Naive B cell (primary cell): ENCODE data around the gene FAAP100. TPM values are rescaled to one million over a fixed set of nuclear protein-coding genes. Genes with fewer than 3 reads are reported as not detected.
A peak's percentile ranks its signal among the peaks of the same experiment; 100 is the strongest.
"Not testable (repeated sequence)": the region's sequence is repeated elsewhere in the genome, so short reads cannot be mapped to it uniquely, and the experiment has no call there.

Source experiments
- ATAC-seq, 2 donors: fragments of 150-1000 bp; cut with Tn5 transposase; 2 replicates each; pipeline ENCODE4 v1.10.0; 2021; ENCODE audit warnings: low read depth in 2 of 2, mild to moderate bottlenecking in 2 of 2, moderate library complexity in 2 of 2
- DNase-seq: peaks from one replicate; pipeline ENCODE4 v3.0.0; 2022
- H3K27ac Mint-ChIP-seq, 6 donors: one replicate each; pipeline ENCODE4 v1.8.0; 2020 to 2022; ENCODE audit warnings: mild to moderate bottlenecking in 6 of 6, mixed read lengths in 6 of 6, moderate library complexity in 5 of 6, inconsistent platforms in 2 of 6
- H3K27me3 Mint-ChIP-seq, 3 donors: one replicate each; pipeline ENCODE4 v1.8.0; 2021 to 2022; ENCODE audit warnings: mixed read lengths in 3 of 3, mild to moderate bottlenecking in 1 of 3
- H3K36me3 Mint-ChIP-seq, 2 donors: one replicate each; pipeline ENCODE4 v1.8.0; 2020 to 2022; ENCODE audit warnings: mixed read lengths in 2 of 2, inconsistent platforms in 1 of 2, mild to moderate bottlenecking in 1 of 2
- H3K4me1 Mint-ChIP-seq, 3 donors: one replicate each; pipeline ENCODE4 v1.8.0; 2020 to 2022; ENCODE audit warnings: mixed read lengths in 3 of 3, inconsistent platforms in 1 of 3, mild to moderate bottlenecking in 1 of 3, moderate library complexity in 1 of 3
- H3K4me3 Mint-ChIP-seq, 8 donors: one replicate each; pipeline ENCODE4 v1.8.0; 2020 to 2022; ENCODE audit warnings: mild to moderate bottlenecking in 8 of 8, mixed read lengths in 8 of 8, moderate library complexity in 8 of 8, inconsistent platforms in 2 of 8
- H3K9me3 Mint-ChIP-seq, 7 donors: one replicate each; pipeline ENCODE4 v1.8.0; 2020 to 2022; ENCODE audit warnings: mixed read lengths in 7 of 7, mild to moderate bottlenecking in 5 of 7, inconsistent platforms in 2 of 7, moderate library complexity in 1 of 7
- polyA plus RNA-seq, 6 donors: library from polyadenylated mRNA; unstranded; fragments of 300-500 nt; fragmentation: Illumina TruSeq; gene quantifications; one replicate each; pipeline ENCODE4 v1.2.3, GENCODE V29; 2021; ENCODE audit warnings: low read depth in 6 of 6

The FAAP100 gene
- 10 to 100 TPM; 12.5 to 31.2 (median 15.1) TPM for polyA plus RNA-seq

DNA sequence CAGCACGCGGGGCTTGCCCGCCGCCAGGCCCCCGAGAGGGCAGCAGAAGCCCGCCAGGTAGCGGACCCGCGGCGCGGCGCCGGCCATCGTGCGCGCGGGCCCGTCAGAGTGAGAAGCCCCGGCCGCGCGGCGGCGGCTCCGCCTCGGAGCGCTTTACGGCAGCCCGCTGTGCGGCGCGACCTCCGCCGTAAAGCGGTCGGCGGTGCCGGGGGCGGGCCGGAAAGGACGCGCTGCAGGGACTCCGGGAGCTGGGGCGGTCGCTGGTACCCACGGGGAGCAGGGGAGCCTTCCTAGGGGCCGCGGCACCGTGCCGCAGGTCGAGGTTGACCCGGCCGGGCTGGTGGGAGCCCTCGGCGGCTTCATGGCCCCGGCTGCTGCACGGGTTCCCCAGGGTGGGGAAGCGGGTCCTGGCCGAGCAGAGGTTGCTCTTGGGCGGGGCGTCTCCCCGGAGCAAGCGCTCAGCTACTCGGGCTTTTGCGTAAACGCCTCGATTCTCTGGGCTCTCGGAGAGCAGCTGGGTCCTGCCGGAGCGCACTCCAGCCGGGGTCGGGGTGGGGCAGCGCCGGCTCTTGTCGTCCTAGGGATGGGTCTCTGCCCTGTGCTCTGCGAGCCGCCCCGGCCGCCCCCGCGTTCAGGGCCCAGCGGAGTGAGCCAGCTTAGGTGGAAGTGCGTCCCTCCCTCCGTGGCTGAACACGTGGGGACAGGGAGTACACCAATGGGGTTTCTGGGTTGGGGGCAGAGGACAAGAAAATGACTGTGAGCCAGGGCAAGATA, at the start of gene FAAP100:
TSS of gene FAAP100 (minus strand) at position 110 of the 774 bp plus-strand sequence. CDS start at position 87, 23 bp downstream.
- ATAC-seq (peak; percentile 67 to 69), DNase-seq (peak; percentile 85)
- Mint-ChIP-seq H3K4me3 (peak within 1 kb of the TSS; percentile 90 to 97 (median 94)), H3K9me3 (no peaks in the 10 kb centered on the region), H3K27me3 (no peaks in the 10 kb centered on the region), H3K27ac (peak within 1 kb of the TSS; percentile 88 to 97 (median 95)), H3K4me1 (peaks cover 35 to 45% (median 44%) of the 10 kb centered on the region in 3 donors), H3K36me3 (peaks cover 0 to 5% of the 10 kb centered on the region in 2 donors)

DNA sequence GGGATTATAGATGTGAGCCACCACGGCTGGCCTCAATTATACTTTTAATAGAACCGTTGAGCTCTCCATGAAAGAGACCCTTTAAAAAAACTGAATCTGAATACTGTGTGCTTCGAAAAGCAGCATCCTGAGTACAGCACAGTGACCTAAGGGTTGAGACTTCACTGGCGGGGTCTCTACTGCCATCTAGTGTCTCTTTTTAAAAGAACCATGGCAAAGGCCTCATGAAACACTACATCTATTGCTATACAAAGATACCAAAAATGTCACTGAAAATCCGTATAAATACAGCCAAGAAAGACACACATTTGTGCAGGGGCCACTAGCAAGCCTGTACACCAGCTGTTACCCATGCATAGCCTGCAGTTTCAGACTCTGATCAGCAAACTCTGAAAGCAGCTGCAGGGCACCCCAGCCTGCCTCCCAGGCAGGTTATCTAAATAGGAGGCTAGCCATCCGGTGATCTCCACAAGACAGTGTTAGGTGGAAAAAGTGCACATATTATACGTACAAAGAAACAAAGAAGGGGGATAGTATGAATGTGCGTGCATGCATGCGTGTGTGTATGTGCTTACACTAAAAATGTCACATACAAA, 49.5 kb upstream of the FAAP100 start:
- peak; percentile 40 to 52 for ATAC-seq
- H3K4me3 Mint-ChIP-seq, result peak overlapping the region in 1 of 8 donors; percentile 21

DNA sequence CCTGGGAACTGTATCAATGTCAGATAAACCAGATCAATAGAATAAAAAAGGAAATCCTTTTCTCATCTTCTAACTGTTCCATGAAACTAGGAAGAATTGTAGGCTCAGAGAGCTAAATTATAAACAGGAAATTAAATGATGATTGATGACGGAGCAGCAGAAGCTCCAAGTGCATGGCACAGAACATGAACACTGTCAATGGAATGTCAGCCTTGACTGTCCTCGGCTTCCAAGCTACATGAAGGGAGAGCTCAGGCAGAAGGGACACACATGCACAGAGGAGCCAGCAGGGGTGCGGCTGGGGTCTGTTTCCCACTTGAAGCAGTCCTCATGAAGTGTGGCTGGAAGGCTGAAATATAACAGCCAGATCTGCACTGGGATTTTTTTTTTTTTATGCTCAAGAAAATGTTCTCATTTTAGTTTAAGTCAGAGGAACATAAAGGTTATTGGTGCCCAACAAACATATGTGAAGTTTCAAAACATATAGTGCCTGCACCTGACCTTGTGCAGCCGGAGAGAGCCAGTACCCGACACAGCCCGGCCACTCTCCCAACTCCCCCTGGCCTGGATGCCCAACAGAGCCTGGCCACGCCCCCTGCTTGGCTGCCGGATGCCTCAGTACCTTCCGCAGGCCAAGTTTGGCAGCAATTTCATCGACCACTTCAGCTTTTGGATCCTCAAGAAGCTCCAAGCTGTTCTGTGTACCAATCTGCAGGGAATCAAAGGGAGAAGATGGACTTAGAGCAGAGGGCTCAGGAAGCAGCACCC, 47.8 kb upstream of the FAAP100 start:
- no peaks in the 10 kb centered on the region for H3K9me3 Mint-ChIP-seq
- peak overlapping the region in 1 of 6 donors; percentile 24 for H3K27ac Mint-ChIP-seq
- ATAC-seq, result no peak
- DNase-seq, result no peak
- no peaks in the 10 kb centered on the region for H3K27me3 Mint-ChIP-seq
- H3K36me3 Mint-ChIP-seq, result peaks cover 7 to 12% of the 10 kb centered on the region in 2 donors
- H3K4me1 Mint-ChIP-seq, result peaks cover 17 to 51% (median 21%) of the 10 kb centered on the region in 3 donors
- peak overlapping the region in 1 of 8 donors; percentile 59 for H3K4me3 Mint-ChIP-seq

More for the DNA sequence above, 49.5 kb upstream of the FAAP100 start:
- DNase-seq, result peak; percentile 58
- H3K27me3 Mint-ChIP-seq, result no peaks in the 10 kb centered on the region
- peaks cover 17 to 48% (median 18%) of the 10 kb centered on the region in 3 donors for H3K4me1 Mint-ChIP-seq
- H3K27ac Mint-ChIP-seq, result peak overlapping the region in 3 of 6 donors; percentile 6 to 79 (median 47)
- H3K36me3 Mint-ChIP-seq, result peaks cover 7 to 18% of the 10 kb centered on the region in 2 donors
- no peaks in the 10 kb centered on the region for H3K9me3 Mint-ChIP-seq

- Mint-ChIP-seq H3K9me3 (no peaks in the 10 kb centered on the region), H3K4me1 (peaks cover 4 to 18% (median 7%) of the 10 kb centered on the region in 3 donors), H3K4me3 (no peak overlapping the region), H3K36me3 (peaks cover 0 to 3% of the 10 kb centered on the region in 2 donors), H3K27ac (peak overlapping the region in 1 of 6 donors; percentile 36), H3K27me3 (no peaks in the 10 kb centered on the region)
- DNase-seq, result no peak
- ATAC-seq, result no peak
Observed at GRCh38 chr17:81593105-81593871, 41.1 kb upstream of the FAAP100 start.

- no peak overlapping the region for H3K4me3 Mint-ChIP-seq
- H3K4me1 Mint-ChIP-seq, result peaks cover 0 to 5% (median 4%) of the 10 kb centered on the region in 3 donors
- H3K9me3 Mint-ChIP-seq, result no peaks in the 10 kb centered on the region
- DNase-seq, result no peak
- no peaks in the 10 kb centered on the region for H3K27me3 Mint-ChIP-seq
- peaks cover 0 to 8% of the 10 kb centered on the region in 2 donors for H3K36me3 Mint-ChIP-seq
- no peak for ATAC-seq
- no peak overlapping the region for H3K27ac Mint-ChIP-seq
Observed at GRCh38 chr17:81591971-81592370, 39.8 kb upstream of the FAAP100 start.

DNA sequence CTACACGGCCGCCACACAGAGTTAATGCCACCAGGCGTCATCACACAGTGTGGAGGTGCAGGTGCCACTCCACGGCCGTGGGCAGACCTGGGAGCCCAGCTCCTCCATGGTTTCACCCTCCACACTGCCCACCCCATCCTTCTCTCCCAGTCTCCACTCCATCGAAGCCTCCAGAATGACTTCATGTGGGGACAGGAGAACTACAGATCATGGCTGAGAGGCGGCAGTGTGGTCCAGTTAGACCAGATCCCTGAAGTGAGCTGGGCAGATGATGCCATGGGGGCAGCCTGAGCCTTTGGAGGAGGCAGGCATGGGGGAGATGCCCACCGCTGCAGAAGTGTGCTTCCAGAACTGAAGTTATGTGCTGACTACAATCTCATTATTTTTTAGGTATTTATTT, 38.0 kb upstream of the FAAP100 start:
- Mint-ChIP-seq H3K27ac (peak overlapping the region in 1 of 6 donors; percentile 74), H3K27me3 (no peaks in the 10 kb centered on the region), H3K9me3 (no peaks in the 10 kb centered on the region), H3K4me3 (no peak overlapping the region), H3K36me3 (peaks cover 0 to 8% of the 10 kb centered on the region in 2 donors), H3K4me1 (no peaks in the 10 kb centered on the region)
- ATAC-seq (no peak), DNase-seq (no peak)

DNA sequence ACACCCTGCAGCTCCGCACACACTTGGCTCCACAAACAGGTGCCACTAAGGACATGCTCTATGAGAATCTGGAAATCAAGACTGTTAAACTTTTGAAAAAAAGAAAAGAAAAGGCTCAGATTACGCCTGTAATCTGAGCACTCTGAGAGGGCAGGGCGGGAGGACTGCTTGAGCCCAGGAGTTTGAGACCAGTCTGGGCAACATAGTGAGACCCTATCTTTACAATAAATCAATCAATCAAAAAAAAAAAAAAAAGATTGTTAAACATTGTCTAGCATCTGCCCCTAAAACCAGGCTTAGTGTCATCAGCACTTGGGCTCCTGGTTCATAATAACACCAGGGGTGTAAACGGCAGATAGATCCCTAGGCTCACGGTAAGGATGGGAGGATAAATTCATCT, 37.5 kb upstream of the FAAP100 start:
- no peak overlapping the region for H3K4me3 Mint-ChIP-seq
- H3K36me3 Mint-ChIP-seq, result peaks cover 0 to 8% of the 10 kb centered on the region in 2 donors
- H3K27me3 Mint-ChIP-seq, result no peaks in the 10 kb centered on the region
- DNase-seq (no peak), ATAC-seq (no peak)
- no peaks in the 10 kb centered on the region for H3K9me3 Mint-ChIP-seq
- no peaks in the 10 kb centered on the region for H3K4me1 Mint-ChIP-seq
- peak overlapping the region in 1 of 6 donors; percentile 74 for H3K27ac Mint-ChIP-seq

- Mint-ChIP-seq H3K36me3 (peaks cover 3 to 8% of the 10 kb centered on the region in 2 donors), H3K9me3 (no peaks in the 10 kb centered on the region), H3K27me3 (no peaks in the 10 kb centered on the region), H3K4me3 (no peak overlapping the region), H3K27ac (no peak overlapping the region), H3K4me1 (no peaks in the 10 kb centered on the region)
- ATAC-seq (no peak), DNase-seq (no peak)
Observed at GRCh38 chr17:81586096-81586495, 33.9 kb upstream of the FAAP100 start.

DNA sequence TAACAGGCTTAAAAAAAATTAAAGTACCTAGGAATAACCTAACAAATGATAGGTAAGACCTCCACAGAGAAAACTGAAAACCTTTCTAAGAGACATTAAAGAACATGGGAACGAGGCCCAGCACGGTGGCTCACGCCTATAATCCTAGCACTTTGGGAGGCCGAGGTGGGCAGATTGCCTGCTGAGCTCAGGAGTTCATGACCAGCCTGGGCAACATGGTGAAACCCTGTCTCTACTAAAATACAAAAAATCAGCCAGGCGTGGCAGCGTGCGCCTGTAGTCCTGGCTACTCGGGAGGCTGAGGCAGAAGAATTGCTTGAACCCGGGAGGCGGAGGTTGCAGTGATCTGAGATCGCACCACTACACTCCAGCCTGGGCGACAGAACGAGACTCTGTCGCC, 32.6 kb upstream of the FAAP100 start:
- H3K4me3 Mint-ChIP-seq, ATAC-seq, DNase-seq, H3K27me3 Mint-ChIP-seq, H3K9me3 Mint-ChIP-seq, H3K27ac Mint-ChIP-seq: not testable (repeated sequence)
- peaks cover 3 to 15% of the 10 kb centered on the region in 2 donors for H3K36me3 Mint-ChIP-seq
- H3K4me1 Mint-ChIP-seq, result peaks cover 7 to 11% (median 9%) of the 10 kb centered on the region in 3 donors

DNA sequence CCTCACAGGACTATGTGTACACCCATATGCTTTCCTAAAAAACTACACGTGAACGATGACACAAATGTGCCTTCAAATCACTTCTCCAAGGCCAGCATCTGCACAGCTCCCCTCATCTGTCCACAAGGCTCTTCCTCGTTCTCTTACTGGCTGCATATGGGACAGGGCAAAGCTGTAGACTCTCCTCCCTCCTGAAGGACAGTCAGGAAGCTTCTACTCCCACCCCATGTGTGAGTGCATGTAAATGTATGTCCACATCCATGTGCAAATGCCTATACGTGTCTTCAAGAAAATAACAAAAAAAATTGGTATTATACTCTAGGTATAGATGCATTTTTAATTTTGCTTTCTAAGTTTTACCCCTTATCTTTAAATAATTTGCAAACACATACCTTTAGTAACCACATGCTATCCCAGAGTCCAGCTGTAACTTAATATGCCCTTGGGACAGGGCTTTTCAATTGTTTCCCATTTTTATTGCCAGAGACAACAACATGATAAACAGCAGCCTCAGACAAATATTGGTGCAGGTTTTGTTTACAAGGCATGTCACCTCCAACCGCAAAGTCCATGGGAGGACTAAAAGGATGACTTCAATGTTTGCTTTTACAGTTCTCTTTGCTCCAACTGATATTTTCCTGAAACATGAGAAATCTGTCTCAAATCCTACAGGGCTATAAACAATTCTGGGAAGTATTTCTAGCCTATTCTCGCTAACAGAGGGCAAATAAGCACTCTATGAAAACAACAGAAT, 31.6 kb upstream of the FAAP100 start:
- Mint-ChIP-seq H3K27ac (no peak overlapping the region), H3K36me3 (peaks cover 3 to 21% of the 10 kb centered on the region in 2 donors), H3K9me3 (no peaks in the 10 kb centered on the region), H3K27me3 (no peaks in the 10 kb centered on the region), H3K4me1 (peaks cover 10 to 18% (median 14%) of the 10 kb centered on the region in 3 donors), H3K4me3 (no peak overlapping the region)
- DNase-seq, result no peak
- no peak for ATAC-seq

DNA sequence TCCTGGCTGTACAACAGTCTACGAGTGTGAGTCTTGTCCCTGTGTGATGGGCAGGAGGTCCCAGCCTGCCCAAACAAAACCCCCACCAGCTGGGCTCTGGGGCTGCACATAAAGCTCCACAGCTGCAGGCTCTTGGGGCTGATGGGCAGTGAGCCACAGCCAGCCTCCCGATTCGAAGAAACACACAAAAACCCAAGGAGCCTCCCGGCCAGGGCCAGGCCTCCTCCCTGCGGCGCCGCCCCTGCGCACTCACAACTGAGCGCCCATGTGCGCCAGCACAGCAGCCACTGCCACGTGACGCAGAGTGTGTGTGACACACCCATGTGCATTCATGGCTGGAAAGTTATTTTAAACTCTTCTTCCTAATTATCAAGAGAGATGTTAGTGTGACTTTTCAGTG, 30.6 kb upstream of the FAAP100 start:
- Mint-ChIP-seq H3K27ac (no peak overlapping the region), H3K4me1 (peaks cover 18 to 28% (median 24%) of the 10 kb centered on the region in 3 donors), H3K27me3 (no peaks in the 10 kb centered on the region), H3K36me3 (peaks cover 3 to 23% of the 10 kb centered on the region in 2 donors), H3K9me3 (no peaks in the 10 kb centered on the region), H3K4me3 (no peak overlapping the region)
- ATAC-seq (no peak), DNase-seq (no peak)

DNA sequence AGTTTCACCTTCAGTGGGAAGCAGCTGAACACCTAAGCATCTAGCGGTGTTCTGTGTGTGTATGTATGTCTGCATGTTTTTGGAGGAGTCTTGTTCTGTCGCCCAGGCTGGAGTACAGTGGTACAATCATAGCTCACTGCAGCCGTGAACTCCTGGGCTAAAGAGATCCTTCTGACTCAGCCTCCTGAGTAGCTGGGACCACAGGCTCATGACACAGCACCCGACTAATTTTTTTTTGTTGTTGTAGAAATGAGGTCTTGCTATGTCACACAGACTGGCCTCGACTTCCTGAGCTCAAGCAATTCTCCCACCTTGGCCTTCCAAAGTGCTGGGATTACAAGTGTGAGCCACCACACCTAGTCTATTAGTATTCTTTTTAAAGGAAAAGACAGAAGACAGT, 30.2 kb upstream of the FAAP100 start:
- DNase-seq (no peak), ATAC-seq (no peak)
- peaks cover 3 to 27% of the 10 kb centered on the region in 2 donors for H3K36me3 Mint-ChIP-seq
- H3K27me3 Mint-ChIP-seq, result no peaks in the 10 kb centered on the region
- H3K9me3 Mint-ChIP-seq, result no peaks in the 10 kb centered on the region
- peaks cover 22 to 30% (median 28%) of the 10 kb centered on the region in 3 donors for H3K4me1 Mint-ChIP-seq
- H3K4me3 Mint-ChIP-seq, result no peak overlapping the region
- no peak overlapping the region for H3K27ac Mint-ChIP-seq
